IPS-15b (cell line): ENCODE results near the gene TMCO4.
A peak's percentile ranks its signal among the peaks of the same experiment; 100 is the strongest.

Source experiments
- H3K27me3 ChIP-seq: one replicate; pipeline ENCODE4 v1.6.1; 2013; ENCODE audit warnings: low read length; ENCODE audit not compliant: control insufficient read depth, insufficient read depth
- H3K36me3 ChIP-seq: one replicate; pipeline ENCODE4 v1.6.1; 2013; ENCODE audit warnings: low read length; ENCODE audit not compliant: control insufficient read depth, insufficient read depth
- H3K4me1 ChIP-seq: one replicate; pipeline ENCODE4 v1.6.1; 2013; ENCODE audit warnings: mild to moderate bottlenecking, low read length; ENCODE audit not compliant: control insufficient read depth, insufficient read depth
- H3K4me3 ChIP-seq: one replicate; pipeline ENCODE4 v1.5.1; 2013; ENCODE audit warnings: low read depth, low read length
- H3K9ac ChIP-seq: one replicate; pipeline ENCODE4 v1.6.1; 2013; ENCODE audit warnings: low read depth, mild to moderate bottlenecking, low read length
- H3K9me3 ChIP-seq: one replicate; pipeline ENCODE4 v1.6.1; 2013; ENCODE audit warnings: mild to moderate bottlenecking, low read length; ENCODE audit not compliant: control insufficient read depth, insufficient read depth

TMCO4 gene

GRCh38 chr1:19811206-19811851, 11.6 kb upstream of the TMCO4 start:
- no peak overlapping the region for H3K9ac ChIP-seq
- peaks cover 9% of the 10 kb centered on the region for H3K4me1 ChIP-seq
- H3K9me3 ChIP-seq: no peaks in the 10 kb centered on the region
- H3K4me3 ChIP-seq: no peak overlapping the region
- no peaks in the 10 kb centered on the region for H3K27me3 ChIP-seq
- no peaks in the 10 kb centered on the region for H3K36me3 ChIP-seq

GRCh38 chr1:19809044-19809750, 9.5 kb upstream of the TMCO4 start:
- no peak overlapping the region for H3K9ac ChIP-seq
- no peaks in the 10 kb centered on the region for H3K4me1 ChIP-seq
- no peaks in the 10 kb centered on the region for H3K27me3 ChIP-seq
- H3K9me3 ChIP-seq: no peaks in the 10 kb centered on the region
- no peaks in the 10 kb centered on the region for H3K36me3 ChIP-seq
- H3K4me3 ChIP-seq: no peak overlapping the region

GRCh38 chr1:19808351-19808750, 8.6 kb upstream of the TMCO4 start:
- no peaks in the 10 kb centered on the region for H3K36me3 ChIP-seq
- H3K4me1 ChIP-seq: no peaks in the 10 kb centered on the region

GRCh38 chr1:19804831-19805251, 5.1 kb upstream of the TMCO4 start:
- Histone ChIP-seq H3K9me3 (no peaks in the 10 kb centered on the region), H3K9ac (no peak overlapping the region), H3K36me3 (no peaks in the 10 kb centered on the region), H3K27me3 (peaks cover 14% of the 10 kb centered on the region), H3K4me3 (no peak overlapping the region), H3K4me1 (no peaks in the 10 kb centered on the region)

More at GRCh38 chr1:19808351-19808750, 8.6 kb upstream of the TMCO4 start:
- Histone ChIP-seq H3K9me3 (no peaks in the 10 kb centered on the region), H3K4me3 (no peak overlapping the region), H3K9ac (no peak overlapping the region), H3K27me3 (no peaks in the 10 kb centered on the region)

GRCh38 chr1:19802269-19802668, 2.6 kb upstream of the TMCO4 start:
- H3K9me3 ChIP-seq: no peaks in the 10 kb centered on the region
- no peak overlapping the region for H3K9ac ChIP-seq
- no peak overlapping the region for H3K4me3 ChIP-seq
- no peaks in the 10 kb centered on the region for H3K36me3 ChIP-seq
- H3K4me1 ChIP-seq: no peaks in the 10 kb centered on the region
- H3K27me3 ChIP-seq: peaks cover 24% of the 10 kb centered on the region

- Histone ChIP-seq H3K9me3 (no peaks in the 10 kb centered on the region), H3K27me3 (peaks cover 24% of the 10 kb centered on the region), H3K4me1 (no peaks in the 10 kb centered on the region), H3K4me3 (peak overlapping the region; percentile 46), H3K9ac (no peak overlapping the region), H3K36me3 (no peaks in the 10 kb centered on the region)
These were observed 524 bp upstream of the TMCO4 start for GRCh38 chr1:19800076-19800804.

- H3K9me3 ChIP-seq: no peaks in the 10 kb centered on the region
- no peaks in the 10 kb centered on the region for H3K4me1 ChIP-seq
- H3K9ac ChIP-seq: no peak overlapping the region
- no peak overlapping the region for H3K4me3 ChIP-seq
- H3K36me3 ChIP-seq: no peaks in the 10 kb centered on the region
- peaks cover 24% of the 10 kb centered on the region for H3K27me3 ChIP-seq
These were observed 1.1 kb downstream of the TMCO4 start for GRCh38 chr1:19798486-19799229.

- no peak overlapping the region for H3K4me3 ChIP-seq
- H3K9ac ChIP-seq: no peak overlapping the region
- H3K9me3 ChIP-seq: no peaks in the 10 kb centered on the region
- H3K27me3 ChIP-seq: peaks cover 24% of the 10 kb centered on the region
- H3K36me3 ChIP-seq: no peaks in the 10 kb centered on the region
- H3K4me1 ChIP-seq: no peaks in the 10 kb centered on the region
These were observed 1.9 kb downstream of the TMCO4 start for GRCh38 chr1:19797827-19798226.

- Histone ChIP-seq H3K9me3 (no peaks in the 10 kb centered on the region), H3K4me1 (no peaks in the 10 kb centered on the region), H3K36me3 (no peaks in the 10 kb centered on the region), H3K27me3 (peaks cover 11% of the 10 kb centered on the region), H3K4me3 (no peak overlapping the region), H3K9ac (no peak overlapping the region)
These were observed 5.1 kb downstream of the TMCO4 start for GRCh38 chr1:19794583-19794982.

- Histone ChIP-seq H3K36me3 (no peaks in the 10 kb centered on the region), H3K27me3 (peaks cover 5% of the 10 kb centered on the region), H3K4me3 (no peak overlapping the region), H3K9ac (no peak overlapping the region), H3K4me1 (no peaks in the 10 kb centered on the region), H3K9me3 (no peaks in the 10 kb centered on the region)
These were observed 6.2 kb downstream of the TMCO4 start for GRCh38 chr1:19793360-19794046.
